ENCODE data around the gene MVP.

MVP gene

DNA sequence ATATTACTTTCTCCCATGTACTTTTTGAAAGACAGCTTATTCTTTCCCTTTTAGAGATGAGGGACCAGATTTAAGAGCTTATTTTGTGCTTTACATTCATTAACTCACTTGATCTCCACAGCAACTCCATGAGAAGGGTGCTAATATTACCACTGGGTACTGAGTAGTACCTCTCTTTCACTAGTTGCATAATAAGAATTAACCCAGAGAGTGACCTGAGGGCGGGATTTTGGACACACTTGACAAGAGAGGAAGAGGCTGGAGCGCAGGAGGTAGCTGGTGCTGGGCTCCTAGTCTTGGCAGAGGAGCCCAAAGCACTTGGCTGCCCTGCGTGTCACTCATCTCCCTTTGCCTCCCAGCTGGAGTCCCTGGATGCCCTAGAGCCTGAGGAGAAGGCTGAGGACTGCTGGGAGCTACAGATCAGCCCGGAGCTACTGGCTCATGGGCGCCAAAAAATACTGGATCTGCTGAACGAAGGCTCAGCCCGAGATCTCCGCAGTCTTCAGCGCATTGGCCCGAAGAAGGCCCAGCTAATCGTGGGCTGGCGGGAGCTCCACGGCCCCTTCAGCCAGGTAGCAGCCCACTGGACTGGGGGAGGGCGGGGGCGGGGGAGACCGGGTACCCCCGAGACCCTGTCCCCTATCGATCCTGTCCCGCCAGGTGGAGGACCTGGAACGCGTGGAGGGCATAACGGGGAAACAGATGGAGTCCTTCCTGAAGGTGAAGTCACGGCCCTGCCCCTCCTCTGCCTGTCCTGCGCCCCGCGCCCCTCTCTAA is 15.6 kb upstream of the MVP start:
- DNase-seq (ENCODE audit: low spot score), result peak; percentile 56

DNA sequence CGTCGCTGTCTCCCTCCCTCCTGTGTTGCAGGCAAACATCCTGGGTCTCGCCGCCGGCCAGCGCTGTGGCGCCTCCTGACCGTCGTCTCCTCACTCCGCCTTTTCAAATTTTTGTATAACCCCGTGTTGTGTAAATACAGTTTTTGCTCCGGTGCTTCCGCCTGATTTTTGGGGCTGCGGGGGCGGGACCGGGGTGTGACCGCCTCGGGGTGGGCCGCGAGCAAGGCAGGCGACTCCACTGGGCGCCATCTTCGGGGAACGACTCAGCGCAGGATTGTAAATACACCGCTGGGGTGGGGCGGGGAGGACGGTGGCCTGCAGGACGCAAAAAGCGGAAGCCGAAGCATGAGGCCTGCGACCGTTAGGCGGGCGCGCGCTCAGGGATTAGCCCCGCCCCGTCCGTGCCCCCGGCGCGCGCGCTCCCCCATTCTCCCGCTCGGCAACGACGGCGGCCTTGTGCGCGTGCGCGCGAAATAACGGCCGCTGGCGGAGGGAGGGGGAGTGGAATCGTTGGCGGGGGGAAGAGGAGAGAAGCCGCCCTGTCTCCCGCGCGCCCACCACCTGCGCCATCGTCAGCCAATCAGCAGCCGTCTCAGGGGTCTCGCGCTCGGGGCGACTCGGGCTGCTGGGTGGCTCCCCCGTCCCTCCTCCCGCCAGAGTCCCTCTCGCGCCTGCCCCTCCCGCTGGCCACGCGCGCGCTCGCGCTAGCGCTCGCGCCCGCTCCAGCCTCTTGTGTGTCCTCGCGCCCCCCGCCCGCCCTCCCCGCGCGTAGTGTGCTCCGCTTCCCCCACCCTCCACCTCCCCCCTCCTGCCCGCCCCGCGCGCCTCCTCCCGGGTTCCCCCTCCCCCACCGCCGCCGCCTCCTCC is 14.8 kb upstream of the MVP start:
- peak; percentile 96 for DNase-seq (ENCODE audit: low spot score)

DNA sequence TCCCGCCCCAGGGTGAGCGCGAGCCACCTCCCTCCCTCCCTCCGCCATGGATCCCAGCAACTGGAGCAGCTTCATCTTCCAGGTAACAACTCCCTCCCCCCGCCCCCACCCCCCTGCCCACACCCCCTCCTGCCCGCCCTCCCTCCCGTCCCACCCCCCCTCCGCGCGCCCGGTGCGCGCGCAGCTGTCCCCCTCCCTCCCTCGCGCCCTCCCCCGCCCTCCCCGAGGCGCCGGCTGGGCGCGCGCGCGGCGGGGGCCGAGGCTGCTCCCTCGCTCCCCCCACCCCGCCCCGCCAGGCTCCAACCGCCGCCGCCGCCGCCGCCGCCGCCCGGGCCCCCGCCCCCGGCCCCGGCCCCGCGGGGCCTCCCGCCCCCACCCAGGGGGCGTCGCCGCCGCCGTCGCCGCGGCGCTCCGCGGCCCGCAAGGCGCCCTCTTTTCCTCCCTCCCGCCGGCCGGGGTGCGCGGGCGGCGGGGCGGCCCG is 14.1 kb upstream of the MVP start, which contains the start of gene MAZ:
TSS of gene MAZ (plus strand) at position 431 of the 481 bp plus-strand sequence. CDS start 173 bp downstream, outside the sequence.
- peak; percentile 93 for DNase-seq (ENCODE audit: low spot score)

DNA sequence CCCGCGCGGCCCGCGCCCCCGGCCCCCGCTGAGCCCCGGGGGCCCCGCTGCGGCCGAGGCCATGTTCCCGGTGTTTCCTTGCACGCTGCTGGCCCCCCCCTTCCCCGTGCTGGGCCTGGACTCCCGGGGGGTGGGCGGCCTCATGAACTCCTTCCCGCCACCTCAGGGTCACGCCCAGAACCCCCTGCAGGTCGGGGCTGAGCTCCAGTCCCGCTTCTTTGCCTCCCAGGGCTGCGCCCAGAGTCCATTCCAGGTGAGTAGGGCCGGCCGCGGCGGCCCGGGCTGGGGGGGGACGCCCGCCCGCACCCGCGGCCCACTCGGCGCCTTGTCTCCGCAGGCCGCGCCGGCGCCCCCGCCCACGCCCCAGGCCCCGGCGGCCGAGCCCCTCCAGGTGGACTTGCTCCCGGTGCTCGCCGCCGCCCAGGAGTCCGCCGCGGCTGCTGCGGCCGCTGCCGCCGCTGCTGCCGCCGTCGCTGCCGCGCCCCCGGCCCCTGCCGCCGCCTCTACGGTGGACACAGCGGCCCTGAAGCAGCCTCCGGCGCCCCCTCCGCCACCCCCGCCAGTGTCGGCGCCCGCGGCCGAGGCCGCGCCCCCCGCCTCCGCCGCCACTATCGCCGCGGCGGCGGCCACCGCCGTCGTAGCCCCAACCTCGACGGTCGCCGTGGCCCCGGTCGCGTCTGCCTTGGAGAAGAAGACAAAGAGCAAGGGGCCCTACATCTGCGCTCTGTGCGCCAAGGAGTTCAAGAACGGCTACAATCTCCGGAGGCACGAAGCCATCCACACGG is 13.4 kb upstream of the MVP start:
- peak; percentile 78 for DNase-seq (ENCODE audit: low spot score)

DNA sequence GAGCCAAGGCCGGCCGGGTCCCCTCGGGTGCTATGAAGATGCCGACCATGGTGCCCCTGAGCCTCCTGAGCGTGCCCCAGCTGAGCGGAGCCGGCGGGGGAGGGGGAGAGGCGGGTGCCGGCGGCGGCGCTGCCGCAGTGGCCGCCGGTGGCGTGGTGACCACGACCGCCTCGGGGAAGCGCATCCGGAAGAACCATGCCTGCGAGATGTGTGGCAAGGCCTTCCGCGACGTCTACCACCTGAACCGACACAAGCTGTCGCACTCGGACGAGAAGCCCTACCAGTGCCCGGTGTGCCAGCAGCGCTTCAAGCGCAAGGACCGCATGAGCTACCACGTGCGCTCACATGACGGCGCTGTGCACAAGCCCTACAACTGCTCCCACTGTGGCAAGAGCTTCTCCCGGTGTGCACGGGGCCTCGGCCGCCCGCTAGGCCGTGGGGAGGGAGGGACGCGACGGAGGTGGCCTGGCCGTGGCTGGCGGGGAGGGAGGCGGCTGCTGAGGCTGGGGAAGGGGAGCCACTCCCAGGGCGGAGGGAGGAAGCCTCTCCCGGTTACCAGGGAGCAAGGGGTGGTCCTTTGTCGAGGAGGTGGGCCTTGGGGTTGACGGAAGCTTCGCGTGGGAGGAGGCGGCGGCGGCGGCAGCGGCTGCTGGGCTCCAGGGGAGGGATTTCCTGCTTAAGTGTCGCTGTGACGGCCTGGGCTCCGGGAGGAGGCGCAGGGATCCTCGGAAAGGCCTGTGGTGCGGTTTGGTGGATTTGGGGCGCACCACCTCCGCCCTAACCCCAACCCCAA is 12.6 kb upstream of the MVP start:
- peak; percentile 93 for DNase-seq (ENCODE audit: low spot score)

- DNase-seq (ENCODE audit: low spot score), result no peak
Observed at GRCh38 chr16:29808219-29808900, 11.9 kb upstream of the MVP start.

DNA sequence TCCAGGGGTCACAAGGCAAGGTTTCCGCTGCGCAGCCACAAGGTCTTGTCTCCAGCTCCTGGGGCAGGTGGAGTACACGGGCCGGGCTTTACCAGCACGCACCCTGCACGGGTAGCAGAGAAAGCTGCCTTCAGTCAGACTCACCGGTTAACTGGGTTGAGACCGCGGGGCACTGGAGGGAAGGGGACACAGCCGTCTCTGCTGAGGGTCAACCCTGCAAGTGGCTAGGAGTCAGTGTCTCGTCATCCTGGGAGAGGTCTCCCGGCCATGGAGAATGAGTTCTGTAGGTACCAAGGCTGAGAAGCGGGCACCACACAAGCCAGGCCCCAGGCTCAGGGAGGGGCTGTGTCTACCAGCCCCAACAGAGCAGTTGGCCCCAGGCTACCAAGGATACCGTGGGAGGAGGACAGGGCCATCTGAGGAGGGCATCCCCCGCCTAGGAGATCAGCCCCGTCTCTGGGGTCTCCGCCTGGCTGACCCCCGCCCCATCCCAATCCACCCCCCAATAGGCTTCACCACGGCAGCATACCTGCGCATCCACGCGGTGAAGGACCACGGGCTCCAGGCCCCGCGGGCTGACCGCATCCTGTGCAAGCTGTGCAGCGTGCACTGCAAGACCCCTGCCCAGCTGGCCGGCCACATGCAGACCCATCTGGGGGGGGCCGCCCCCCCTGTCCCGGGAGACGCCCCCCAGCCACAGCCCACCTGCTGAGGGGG is 11.1 kb upstream of the MVP start:
- DNase-seq (ENCODE audit: low spot score), result no peak

GRCh38 chr16:29809850-29810698 is 10.2 kb upstream of the MVP start:
- DNase-seq (ENCODE audit: low spot score), result no peak

DNA sequence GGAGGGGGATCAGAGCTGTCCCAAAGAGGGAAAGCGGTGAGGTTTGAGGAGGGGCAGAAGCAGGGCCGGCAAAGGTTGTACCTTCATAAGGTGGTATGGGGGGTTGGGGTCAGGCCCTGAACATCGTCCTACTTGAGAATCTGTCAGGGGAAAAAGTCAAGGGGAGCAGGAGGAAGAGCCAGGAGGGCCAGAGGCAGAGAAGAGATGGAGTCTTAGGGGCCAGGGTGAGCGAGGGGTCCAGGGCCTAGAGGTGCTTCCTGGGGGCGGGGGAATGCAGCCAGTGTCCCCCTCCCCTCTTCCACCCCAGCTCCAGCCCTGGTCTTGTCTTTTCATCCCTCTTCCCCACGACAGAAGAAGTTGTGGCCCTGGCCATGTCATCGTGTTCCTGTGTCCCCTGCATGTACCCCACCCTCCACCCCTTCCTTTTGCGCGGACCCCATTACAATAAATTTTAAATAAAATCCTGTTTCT is 9.5 kb upstream of the MVP start:
- DNase-seq (ENCODE audit: low spot score), result no peak

GRCh38 chr16:29811170-29811895 is 8.9 kb upstream of the MVP start:
- peak; percentile 98 for DNase-seq (ENCODE audit: low spot score)

DNA sequence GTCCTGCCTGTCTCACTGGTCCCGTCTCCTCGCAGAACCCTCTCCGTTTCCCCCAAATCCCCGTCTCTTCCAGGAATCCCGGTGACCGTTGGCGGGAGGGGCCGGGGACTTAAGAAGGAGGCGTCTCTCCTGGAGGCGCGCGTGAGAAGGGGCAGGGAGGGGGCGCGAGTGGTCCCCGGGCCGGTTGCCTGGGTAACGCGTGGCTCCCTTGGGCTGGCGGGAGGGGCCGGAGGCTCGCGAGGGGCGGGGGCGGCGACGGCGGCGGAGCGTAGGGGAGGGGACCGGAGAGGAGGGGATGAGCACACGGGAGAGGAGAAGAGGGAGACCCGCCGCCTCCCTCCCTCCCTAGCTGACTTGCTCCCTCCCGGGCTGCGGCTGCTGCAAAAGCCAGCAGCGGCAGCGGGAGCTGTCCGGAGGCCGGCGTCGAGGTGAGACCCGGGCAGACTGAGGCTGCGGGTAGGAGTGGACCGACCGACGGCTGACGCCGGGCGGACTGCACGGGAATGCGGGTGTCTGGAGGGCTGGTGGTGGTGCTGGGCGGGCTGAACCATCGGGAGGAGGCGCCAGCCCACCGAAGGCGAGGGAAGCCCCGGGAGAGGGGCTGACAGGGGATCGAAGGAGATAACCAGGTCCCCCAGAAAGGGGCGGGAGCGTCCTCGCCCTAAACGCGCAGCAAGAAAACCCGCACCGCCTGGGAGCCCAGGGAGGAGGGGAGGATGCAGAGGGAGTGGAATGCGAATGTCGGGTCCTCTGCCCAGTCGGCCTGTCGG is 8.2 kb upstream of the MVP start, which contains the start of gene PRRT2:
TSS of gene PRRT2 (plus strand) at position 298 of the 770 bp plus-strand sequence. CDS start 862 bp downstream, outside the sequence.
- DNase-seq (ENCODE audit: low spot score), result peak; percentile 51

DNA sequence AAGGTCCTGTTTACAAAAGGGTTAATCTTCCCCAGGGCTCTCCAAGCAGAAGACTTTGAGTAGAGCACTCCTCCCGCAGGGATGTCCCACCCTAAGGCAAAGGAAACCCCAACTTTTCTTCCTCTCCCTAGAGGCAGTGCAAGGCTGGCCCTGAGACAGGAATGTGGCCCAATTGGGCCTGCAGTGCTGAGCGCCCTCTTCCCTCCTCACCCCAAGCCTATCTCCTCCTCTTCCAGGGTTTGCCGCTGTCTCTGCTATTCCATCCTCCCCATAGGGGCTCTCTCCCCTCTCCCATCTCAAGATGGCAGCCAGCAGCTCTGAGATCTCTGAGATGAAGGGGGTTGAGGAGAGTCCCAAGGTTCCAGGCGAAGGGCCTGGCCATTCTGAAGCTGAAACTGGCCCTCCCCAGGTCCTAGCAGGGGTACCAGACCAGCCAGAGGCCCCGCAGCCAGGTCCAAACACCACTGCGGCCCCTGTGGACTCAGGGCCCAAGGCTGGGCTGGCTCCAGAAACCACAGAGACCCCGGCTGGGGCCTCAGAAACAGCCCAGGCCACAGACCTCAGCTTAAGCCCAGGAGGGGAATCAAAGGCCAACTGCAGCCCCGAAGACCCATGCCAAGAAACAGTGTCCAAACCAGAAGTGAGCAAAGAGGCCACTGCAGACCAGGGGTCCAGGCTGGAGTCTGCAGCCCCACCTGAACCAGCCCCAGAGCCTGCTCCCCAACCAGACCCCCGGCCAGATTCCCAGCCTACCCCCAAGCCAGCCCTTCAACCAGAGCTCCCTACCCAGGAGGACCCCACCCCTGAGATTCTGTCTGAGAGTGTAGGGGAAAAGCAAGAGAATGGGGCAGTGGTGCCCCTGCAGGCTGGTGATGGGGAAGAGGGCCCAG is 7.3 kb upstream of the MVP start:
- no peak for DNase-seq (ENCODE audit: low spot score)

GRCh38 chr16:29813644-29814562 is 6.4 kb upstream of the MVP start:
- no peak for DNase-seq (ENCODE audit: low spot score)

DNA sequence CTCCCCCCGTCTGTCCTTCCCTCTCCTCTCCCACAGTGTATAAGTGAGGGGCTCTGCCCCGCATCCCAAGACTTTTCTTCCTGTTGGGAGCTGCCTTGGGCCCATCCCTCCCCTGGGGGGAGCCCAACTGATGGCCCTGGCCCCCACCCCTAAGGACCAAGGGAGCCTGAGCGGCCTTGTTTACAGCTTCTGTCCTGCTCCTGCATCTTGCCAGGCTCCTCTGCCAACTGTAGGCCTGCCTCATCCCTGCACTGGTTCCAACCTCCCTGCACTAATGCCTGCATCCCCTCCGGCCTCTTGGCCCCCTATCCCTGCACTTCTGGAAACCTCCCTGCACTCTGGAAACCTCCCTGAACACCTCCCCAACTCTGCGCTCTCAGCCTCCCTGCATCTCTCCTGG is 5.7 kb upstream of the MVP start:
- no peak for DNase-seq (ENCODE audit: low spot score)

GRCh38 chr16:29815032-29815721 is 5.1 kb upstream of the MVP start:
- no peak for DNase-seq (ENCODE audit: low spot score)
